CD14-positive monocyte (primary cell): Measurements from ENCODE around the gene IGFBP2. TPM values are rescaled to one million over a fixed set of nuclear protein-coding genes. Genes with fewer than 3 reads are reported as not detected.

Source experiments
- DNase-seq, 3 donors: peaks; one replicate each; pipeline ENCODE4 v3.0.0-alpha.2; 2011 to 2022
- H2AFZ ChIP-seq: 2 replicates; pipeline ENCODE4 v1.6.0; 2012; ENCODE audit warnings: mild to moderate bottlenecking, low read depth, low read length, inconsistent platforms; ENCODE audit not compliant: insufficient read depth, poor library complexity, severe bottlenecking
- H3K27ac ChIP-seq, 2 donors: 1 replicate in 1 of 2; 2 replicates in 1 of 2; pipeline ENCODE4 v1.5.1; 2012 to 2013; ENCODE audit warnings: low read length in 2 of 2, control low read depth in 1 of 2, inconsistent platforms in 1 of 2, low read depth in 1 of 2, mild to moderate bottlenecking in 1 of 2
- H3K27me3 ChIP-seq, 2 donors: one replicate each; pipeline versions ENCODE4 v1.6.0 to v1.6.1; 2011 to 2013; ENCODE audit warnings: low read length in 2 of 2; ENCODE audit not compliant: control insufficient read depth in 2 of 2, insufficient read depth in 2 of 2
- H3K36me3 ChIP-seq, 2 donors: replicated peaks in 1 of 2; 1 replicate in 1 of 2; 2 replicates in 1 of 2; pipeline versions ENCODE4 v1.5.1 to v1.6.1; 2012 to 2013; ENCODE audit warnings: low read length in 2 of 2, control low read depth in 1 of 2, inconsistent platforms in 1 of 2, mild to moderate bottlenecking in 1 of 2; ENCODE audit not compliant: insufficient read depth in 2 of 2, control insufficient read depth in 1 of 2
- H3K4me1 ChIP-seq, 2 donors: 1 replicate in 1 of 2; 2 replicates in 1 of 2; pipeline versions ENCODE4 v1.5.1 to v1.6.1; 2012 to 2013; ENCODE audit warnings: low read length in 2 of 2, control low read depth in 1 of 2, inconsistent platforms in 1 of 2, mild to moderate bottlenecking in 1 of 2, moderate library complexity in 1 of 2; ENCODE audit not compliant: insufficient read depth in 2 of 2, control insufficient read depth in 1 of 2
- H3K4me2 ChIP-seq: replicated peaks from 2 replicates; pipeline ENCODE3; 2012; ENCODE audit warnings: low read length, moderate library complexity, mild to moderate bottlenecking; ENCODE audit not compliant: poor library complexity, severe bottlenecking; ENCODE audit errors: extremely low read depth
- H3K4me3 ChIP-seq, 3 experiments: fragments of 200-600 bp in 1 of 3; sonication (generic) in 1 of 3; replicated peaks in 1 of 3; 1 replicate in 2 of 3; 2 replicates in 1 of 3; pipeline ENCODE4 v1.5.1; 2011 to 2013; ENCODE audit warnings: low read length in 3 of 3, mild to moderate bottlenecking in 3 of 3, control low read depth in 2 of 3, low read depth in 2 of 3, inconsistent platforms in 1 of 3, moderate library complexity in 1 of 3
- H3K79me2 ChIP-seq: 2 replicates; pipeline ENCODE4 v1.6.0; 2012; ENCODE audit warnings: mild to moderate bottlenecking, control low read depth, inconsistent platforms, low read length, moderate library complexity; ENCODE audit not compliant: insufficient read depth
- H3K9ac ChIP-seq: 2 replicates; pipeline ENCODE4 v1.6.0; 2017; ENCODE audit warnings: low read length, mild to moderate bottlenecking; ENCODE audit not compliant: insufficient read depth, poor library complexity, severe bottlenecking
- H3K9me3 ChIP-seq, 2 donors: replicated peaks in 1 of 2; 1 replicate in 1 of 2; 2 replicates in 1 of 2; pipeline versions ENCODE4 v1.5.1 to v1.6.1; 2012 to 2013; ENCODE audit warnings: low read length in 2 of 2, control low read depth in 1 of 2; ENCODE audit not compliant: control insufficient read depth in 1 of 2, insufficient read depth in 1 of 2
- H4K20me1 ChIP-seq: 2 replicates; pipeline ENCODE4 v1.6.0; 2012; ENCODE audit warnings: mild to moderate bottlenecking, low read length, control low read depth, moderate library complexity; ENCODE audit not compliant: insufficient read depth
- H3K27ac Mint-ChIP-seq, 7 donors: one replicate each; pipeline ENCODE4 v1.8.0; 2020; ENCODE audit warnings: mild to moderate bottlenecking in 7 of 7, mixed read lengths in 7 of 7, moderate library complexity in 6 of 7, inconsistent platforms in 2 of 7
- H3K27me3 Mint-ChIP-seq, 3 donors: one replicate each; pipeline ENCODE4 v1.8.0; 2021 to 2022; ENCODE audit warnings: low read depth in 3 of 3, mild to moderate bottlenecking in 3 of 3, mixed read lengths in 3 of 3, moderate library complexity in 3 of 3, inconsistent platforms in 1 of 3
- H3K36me3 Mint-ChIP-seq, 2 donors: one replicate each; pipeline ENCODE4 v1.8.0; 2020; ENCODE audit warnings: mixed read lengths in 2 of 2, inconsistent platforms in 1 of 2, mild to moderate bottlenecking in 1 of 2
- H3K4me1 Mint-ChIP-seq: one replicate; pipeline ENCODE4 v1.8.0; 2020; ENCODE audit warnings: mild to moderate bottlenecking, mixed read lengths
- H3K4me3 Mint-ChIP-seq, 2 donors: one replicate each; pipeline ENCODE4 v1.8.0; 2020; ENCODE audit warnings: mild to moderate bottlenecking in 2 of 2, mixed read lengths in 2 of 2, moderate library complexity in 1 of 2
- H3K9me3 Mint-ChIP-seq, 7 donors: one replicate each; pipeline ENCODE4 v1.8.0; 2020 to 2022; ENCODE audit warnings: mixed read lengths in 7 of 7, mild to moderate bottlenecking in 6 of 7, moderate library complexity in 6 of 7, inconsistent platforms in 2 of 7
- CTCF ChIP-seq: fragments of 200-600 bp; IDR thresholded peaks from one replicate; pipeline ENCODE4 v1.8.0; 2022; ENCODE audit warnings: antibody characterized with exemption, mild to moderate bottlenecking
- WGBS: methylation state at CpG from one replicate; pipeline ENCODE4 v1.1.5; 2013; ENCODE audit warnings: missing lambda C conversion rate; ENCODE audit not compliant: insufficient coverage; 5-methylcytosine and 5-hydroxymethylcytosine counted together
- intact Hi-C, 2 donors: fragments of 100-400 bp; cut with micrococcal nuclease; formaldehyde crosslinking; loops; one replicate each; pipeline versions ENCODE4 v1.15.0 to v1.15.1; 2023
- polyA plus RNA-seq, 3 donors: library from polyadenylated mRNA; depleted of rRNA in 1 of 3; unstranded in 2 of 3; stranded (reverse) in 1 of 3; fragments of 300-500 nt in 2 of 3; fragments of >200 nt in 1 of 3; fragmentation: Illumina TruSeq in 2 of 3; gene quantifications; 1 replicate in 2 of 3; 2 replicates in 1 of 3; pipeline ENCODE4 v1.2.3, GENCODE V29; 2012 to 2021

The IGFBP2 gene
- polyA plus RNA-seq, 3 donors, result 1.6 TPM; not detected in 2

- Mint-ChIP-seq H3K36me3 (peaks cover 4 to 7% of the 10 kb centered on the region in 2 donors), H3K4me1 (peaks cover 43% of the 10 kb centered on the region), H3K4me3 (peak overlapping the region in 1 of 2 donors; percentile 23), H3K27ac (peak overlapping the region in 1 of 7 donors; percentile 41), H3K27me3 (peaks cover 34 to 50% (median 46%) of the 10 kb centered on the region in 3 donors), H3K9me3 (peaks cover 0 to 17% (median 7%) of the 10 kb centered on the region in 7 donors)
- H3K4me1 ChIP-seq, result peaks cover 41 to 49% of the 10 kb centered on the region in 2 donors
- H3K9ac ChIP-seq, result no peak overlapping the region
- 9% methylated on average over 1 of the region's 3 CpGs for WGBS
- peaks cover 19 to 35% of the 10 kb centered on the region in 2 donors for H3K27me3 ChIP-seq
- intact Hi-C loops, result no loop called here
- no peaks in the 10 kb centered on the region for H4K20me1 ChIP-seq
- H3K79me2 ChIP-seq, result no peaks in the 10 kb centered on the region
- no peak overlapping the region for H3K4me3 ChIP-seq
- no peak for DNase-seq
- H2AFZ ChIP-seq, result no peak overlapping the region
- H3K27ac ChIP-seq, result no peak overlapping the region
- H3K36me3 ChIP-seq, result no peaks in the 10 kb centered on the region
- H3K4me2 ChIP-seq, result no peak overlapping the region
- no peaks in the 10 kb centered on the region for H3K9me3 ChIP-seq
- no peak for TF ChIP-seq CTCF
Measured at GRCh38 chr2:216637472-216637871, 4.3 kb downstream of the IGFBP2 start.

GRCh38 chr2:216643986-216644659 is 10.9 kb downstream of the IGFBP2 start:
- Histone ChIP-seq H3K9me3 (no peaks in the 10 kb centered on the region), H4K20me1 (no peaks in the 10 kb centered on the region), H3K27ac (no peak overlapping the region), H3K36me3 (no peaks in the 10 kb centered on the region), H3K79me2 (no peaks in the 10 kb centered on the region), H3K4me1 (no peaks in the 10 kb centered on the region), H3K4me2 (no peak overlapping the region), H3K4me3 (no peak overlapping the region), H3K27me3 (no peaks in the 10 kb centered on the region), H3K9ac (no peak overlapping the region), H2AFZ (no peak overlapping the region)
- peaks cover 0 to 4% (median 0%) of the 10 kb centered on the region in 7 donors for H3K9me3 Mint-ChIP-seq
- no peak for DNase-seq
- H3K36me3 Mint-ChIP-seq, result no peaks in the 10 kb centered on the region
- no peak overlapping the region for H3K4me3 Mint-ChIP-seq
- H3K27me3 Mint-ChIP-seq, result peaks cover 0 to 2% (median 2%) of the 10 kb centered on the region in 3 donors
- TF ChIP-seq CTCF, result no peak
- H3K27ac Mint-ChIP-seq, result peak overlapping the region in 1 of 7 donors; percentile 51
- intact Hi-C loops, result no loop called here
- WGBS, result 77% methylated on average over 3 of the region's 5 CpGs
- peaks cover 3% of the 10 kb centered on the region for H3K4me1 Mint-ChIP-seq
